GM13976 (cell line): Measurements from ENCODE around the gene UGT1A8.

Experiments
- DNase-seq: peaks from one replicate; pipeline ENCODE4 v3.0.0; 2012; ENCODE audit warnings: low spot score
- CTCF ChIP-seq: IDR thresholded peaks from 2 replicates; pipeline ENCODE4 v1.5.1; 2012; ENCODE audit warnings: borderline replicate concordance, mild to moderate bottlenecking; ENCODE audit not compliant: insufficient read depth; ENCODE audit errors: extremely low read depth, missing control alignments, control extremely low read depth
- in situ Hi-C: fragments of 300-500 bp; cut with MboI; formaldehyde crosslinking; loops from one replicate; pipeline ENCODE4 v1.12.0; 2022; ENCODE audit warnings: low sequenced_read_pairs, mixed read lengths, inconsistent platforms; ENCODE audit not compliant: unreplicated experiment

Gene UGT1A8

GRCh38 chr2:233816771-233817170 is 199.3 kb downstream of the UGT1A8 start:
- DNase-seq, result no peak
- in situ Hi-C loops, result no loop called here
- no peak for TF ChIP-seq CTCF

GRCh38 chr2:233817361-233817911 is 200.0 kb downstream of the UGT1A8 start:
- DNase-seq, result no peak
- in situ Hi-C loops, result no loop called here
- no peak for TF ChIP-seq CTCF

- in situ Hi-C loops, result no loop called here
- TF ChIP-seq CTCF, result no peak
- no peak for DNase-seq
Observed at GRCh38 chr2:233817995-233818638, 200.7 kb downstream of the UGT1A8 start.

GRCh38 chr2:233818639-233819621 is 201.5 kb downstream of the UGT1A8 start:
- in situ Hi-C loops, result no loop called here
- DNase-seq, result no peak
- TF ChIP-seq CTCF, result no peak

- no peak for TF ChIP-seq CTCF
- no peak for DNase-seq
- in situ Hi-C loops, result no loop called here
Observed at GRCh38 chr2:233819884-233820773, 202.7 kb downstream of the UGT1A8 start.

GRCh38 chr2:233820774-233821105 is 203.3 kb downstream of the UGT1A8 start:
- in situ Hi-C loops, result no loop called here
- no peak for DNase-seq
- no peak for TF ChIP-seq CTCF
